GM12878 (cell line): ENCODE measurements around the gene EEF2. TPM values are rescaled to one million over a fixed set of nuclear protein-coding genes. Genes with fewer than 3 reads are reported as not detected.

Experiments
- ATAC-seq: fragments of 200-7000 bp; cut with Tn5 transposase; 3 replicates; pipeline ENCODE4 v1.9.1; 2020; ENCODE audit warnings: mild to moderate bottlenecking, moderate library complexity
- BruUV-seq: library from RNA; stranded (reverse); fragments of 400-500 nt; replicated peaks from 2 replicates; lab custom pipeline; 2021; lab: Mats Ljungman, UMichigan
- CTCF ChIA-PET: fragments of 300-600 bp; sonication (Branson Sonifier 250); formaldehyde crosslinking; extraction: SDS; loops from one replicate; lab custom pipeline; 2021; ENCODE audit warnings: inconsistent platforms; lab: Yijun Ruan, JAX
- POLR2A ChIA-PET: fragments of 350-600 bp; formaldehyde crosslinking; extraction: SDS; loops from one replicate; lab custom pipeline; 2021; ENCODE audit warnings: inconsistent platforms; lab: Charles Lee
- RAD21 ChIA-PET: fragments of 300-600 bp; sonication (Branson Sonifier 250); formaldehyde crosslinking; loops from one replicate; lab custom pipeline; 2023; ENCODE audit warnings: antibody characterized with exemption; ENCODE audit not compliant: unreplicated experiment; lab: Charles Lee
- SMC1A ChIA-PET: fragments of 300-600 bp; sonication (Branson Sonifier 250); formaldehyde crosslinking; loops from one replicate; lab custom pipeline; 2023; ENCODE audit not compliant: unreplicated experiment, uncharacterized antibody; lab: Charles Lee
- DNase-seq: peaks from one replicate; pipeline ENCODE4 v3.0.0-alpha.2; 2011; ENCODE audit warnings: low read depth, low spot score
- FAIRE-seq: peaks from 3 replicates; lab custom pipeline; 2011; peaks lifted over from hg19 to GRCh38; lab: Jason Lieb, UNC
- H2AFZ ChIP-seq: 2 replicates; pipeline ENCODE4 v1.6.0; 2011; ENCODE audit warnings: low read depth, low read length, control low read depth; ENCODE audit not compliant: control insufficient read depth
- H3K27ac ChIP-seq: 2 replicates; pipeline ENCODE4 v1.5.1; 2011; ENCODE audit warnings: control low read depth; ENCODE audit not compliant: control insufficient read depth, insufficient read depth
- H3K27me3 ChIP-seq, 2 experiments: replicated peaks in 1 of 2; 2 replicates each; pipeline versions ENCODE4 v1.6.0 to v1.6.1; 2011; ENCODE audit warnings: low read length in 1 of 2; ENCODE audit not compliant: control insufficient read depth in 2 of 2, insufficient read depth in 2 of 2
- H3K36me3 ChIP-seq, 2 experiments: 2 replicates each; pipeline ENCODE4 v1.5.1; 2011; ENCODE audit warnings: low read length in 1 of 2; ENCODE audit not compliant: control insufficient read depth in 2 of 2, insufficient read depth in 2 of 2
- H3K4me1 ChIP-seq: 2 replicates; pipeline ENCODE4 v1.6.1; 2011; ENCODE audit warnings: mild to moderate bottlenecking, low read length, moderate library complexity, mixed read lengths; ENCODE audit not compliant: control insufficient read depth, insufficient read depth
- H3K4me2 ChIP-seq: 2 replicates; pipeline ENCODE4 v1.6.0; 2011; ENCODE audit warnings: control low read depth; ENCODE audit not compliant: control insufficient read depth, insufficient read depth
- H3K4me3 ChIP-seq: fragments of 200-600 bp; sonication (generic); 2 replicates; pipeline ENCODE4 v1.5.1; 2016
- H3K79me2 ChIP-seq: 2 replicates; pipeline ENCODE4 v1.6.0; 2011; ENCODE audit warnings: low read length; ENCODE audit not compliant: control insufficient read depth, insufficient read depth
- H3K9ac ChIP-seq: 2 replicates; pipeline ENCODE4 v1.8.0; 2011; ENCODE audit warnings: low read length, control low read depth, mixed read lengths; ENCODE audit not compliant: control insufficient read depth, insufficient read depth
- H3K9me3 ChIP-seq: replicated peaks from 3 replicates; pipeline ENCODE4 v1.5.1; 2011; ENCODE audit warnings: mild to moderate bottlenecking, low read length; ENCODE audit not compliant: control insufficient read depth, insufficient read depth
- H4K20me1 ChIP-seq: 2 replicates; pipeline ENCODE4 v1.6.0; 2011; ENCODE audit not compliant: control insufficient read depth, insufficient read depth
- JUNB ChIP-seq: IDR thresholded peaks from 2 replicates; pipeline ENCODE4 v1.6.1; 2016; ENCODE audit warnings: antibody characterized with exemption, mild to moderate bottlenecking
- NBN ChIP-seq: fragments of 450-650 bp; IDR thresholded peaks from 2 replicates; pipeline ENCODE4 v1.6.1; 2016
- POLR2A ChIP-seq: IDR thresholded peaks from 2 replicates; pipeline ENCODE4 v1.6.1; 2011; ENCODE audit warnings: low read depth, mild to moderate bottlenecking, low read length
- SREBF1 ChIP-seq: IDR thresholded peaks from 2 replicates; pipeline ENCODE4 v1.6.1; 2012; ENCODE audit warnings: mild to moderate bottlenecking, low read length
- YY1 ChIP-seq: IDR thresholded peaks from 2 replicates; pipeline ENCODE4 v1.6.1; 2011; ENCODE audit warnings: low read depth, mild to moderate bottlenecking, low read length
- ZBTB4 ChIP-seq: fragments of 450-650 bp; formaldehyde crosslinking; IDR thresholded peaks from 2 replicates; pipeline ENCODE4 v1.4.0; 2022; ENCODE audit warnings: mild to moderate bottlenecking, moderate library complexity
- WGBS: methylation state at CpG from one replicate; pipeline ENCODE4 v1.1.6; 2016; ENCODE audit warnings: low lambda C conversion rate; ENCODE audit not compliant: insufficient replicate concordance, insufficient coverage; ENCODE audit errors: missing lambda C conversion rate; 5-methylcytosine and 5-hydroxymethylcytosine counted together
- in situ Hi-C: fragments of 300-500 bp; cut with MboI; formaldehyde crosslinking; loops from 9 replicates; pipeline ENCODE4 v1.14.3; 2018; ENCODE audit warnings: mixed read lengths
- intact Hi-C: fragments of 100-400 bp; cut with micrococcal nuclease; formaldehyde crosslinking; loops from one replicate; pipeline ENCODE4 v1.14.2; 2022; ENCODE audit not compliant: unreplicated experiment
- polyA plus RNA-seq, 11 experiments: library from polyadenylated mRNA; depleted of rRNA in 4 of 11; unstranded in 6 of 11; stranded (reverse) in 5 of 11; fragments of >200 nt; fragmentation: Nextera tagmentation in 4 of 11; fragmentation: Illumina TruSeq in 1 of 11; extraction: Ambion mirVana in 4 of 11; extraction: Trizol in 1 of 11; gene quantifications; 1 replicate in 1 of 11; 2 replicates in 10 of 11; pipeline versions ENCODE4 v1.2.1 to v1.2.3, GENCODE V29; 2011 to 2016; ENCODE audit warnings: inconsistent platforms in 2 of 11, missing spikeins in 2 of 11, low read depth in 1 of 11
- total RNA-seq, 4 experiments: library from RNA; depleted of rRNA in 3 of 4; stranded (reverse); fragments of >200 nt in 3 of 4; fragmentation: Illumina TruSeq in 1 of 4; extraction: Trizol in 1 of 4; gene quantifications; 2 replicates each; pipeline versions ENCODE4 v1.2.1 to v1.2.3, GENCODE V29; 2013 to 2021
- TF ChIP-seq, protein P1 (sequence below): fragments of 150-350 bp; IDR thresholded peaks from 2 replicates; pipeline ENCODE4 v1.6.1; 2016; ENCODE audit warnings: low read depth, low read length
- TF ChIP-seq, protein P2 (sequence below): fragments of 450-650 bp; IDR thresholded peaks from 2 replicates; pipeline ENCODE4 v1.6.1; 2017; ENCODE audit warnings: mild to moderate bottlenecking, low read depth, inconsistent platforms; ENCODE audit not compliant: poor library complexity, severe bottlenecking

The EEF2 gene
- total and polyA plus RNA-seq, 10 of the 15 experiments (the other 5 are each of a cell fraction or from before 2014, with no cell fraction given), result 280 to 3,491 (median 1,305) TPM

DNA sequence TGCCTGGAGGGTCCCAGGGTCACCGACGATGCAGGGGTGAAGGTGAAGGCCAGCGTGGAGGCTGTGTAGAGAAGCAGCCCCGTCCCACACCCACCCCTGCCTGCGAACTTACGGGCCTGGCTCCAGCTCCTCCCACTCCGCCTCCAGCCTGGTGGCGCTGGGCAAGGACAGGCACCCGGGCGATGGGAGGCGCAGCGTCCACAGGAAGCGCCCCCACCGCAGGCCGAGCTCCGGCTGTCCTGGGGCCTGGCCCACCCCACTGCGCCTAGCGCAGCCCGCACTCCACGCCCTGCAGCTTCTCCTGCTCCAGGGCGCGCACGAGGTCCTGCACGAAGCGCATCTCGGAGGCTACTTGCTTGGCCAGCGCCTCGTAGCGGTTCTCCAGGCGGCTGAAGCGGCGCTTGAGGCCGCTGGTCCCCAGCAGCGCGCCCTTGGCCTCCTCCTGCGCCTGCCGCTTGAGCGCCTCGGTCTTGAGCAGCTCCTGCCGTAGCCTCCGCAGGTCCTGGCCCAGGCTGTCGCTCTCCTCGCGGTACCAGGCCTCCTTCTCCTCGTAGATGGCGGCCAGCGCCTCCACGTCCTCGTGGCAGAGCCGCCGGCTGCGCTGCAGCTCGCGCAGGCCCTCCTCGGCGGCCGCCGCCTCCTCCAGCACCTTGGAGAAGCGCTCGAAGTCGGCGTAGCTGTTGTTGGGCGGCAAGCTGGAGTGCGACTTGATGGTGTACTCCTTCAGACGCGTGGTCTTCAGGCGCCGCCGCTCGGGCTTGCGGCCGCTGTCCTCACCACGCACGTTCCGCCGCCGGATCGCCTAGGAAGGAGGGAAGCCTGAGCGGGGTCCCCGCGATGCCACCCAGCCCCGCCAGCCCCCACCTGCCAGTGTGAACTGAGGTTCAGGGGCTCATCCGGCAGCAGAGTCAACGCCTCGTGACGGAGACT lies 26.2 kb downstream of the EEF2 start:
- RAD21 ChIA-PET, result no interaction called here
- Histone ChIP-seq H3K4me3 (no peak overlapping the region), H3K79me2 (no peaks in the 10 kb centered on the region)
- ATAC-seq, result no peak
- no peak for FAIRE-seq
- TF ChIP-seq NBN (no peak), POLR2A (no peak; the same call in 1 of the 2 replicates), YY1 (no peak), JUNB (no peak), SREBF1 (no peak), ZBTB4 (no peak)
- TF ChIP-seq, protein P1, sequence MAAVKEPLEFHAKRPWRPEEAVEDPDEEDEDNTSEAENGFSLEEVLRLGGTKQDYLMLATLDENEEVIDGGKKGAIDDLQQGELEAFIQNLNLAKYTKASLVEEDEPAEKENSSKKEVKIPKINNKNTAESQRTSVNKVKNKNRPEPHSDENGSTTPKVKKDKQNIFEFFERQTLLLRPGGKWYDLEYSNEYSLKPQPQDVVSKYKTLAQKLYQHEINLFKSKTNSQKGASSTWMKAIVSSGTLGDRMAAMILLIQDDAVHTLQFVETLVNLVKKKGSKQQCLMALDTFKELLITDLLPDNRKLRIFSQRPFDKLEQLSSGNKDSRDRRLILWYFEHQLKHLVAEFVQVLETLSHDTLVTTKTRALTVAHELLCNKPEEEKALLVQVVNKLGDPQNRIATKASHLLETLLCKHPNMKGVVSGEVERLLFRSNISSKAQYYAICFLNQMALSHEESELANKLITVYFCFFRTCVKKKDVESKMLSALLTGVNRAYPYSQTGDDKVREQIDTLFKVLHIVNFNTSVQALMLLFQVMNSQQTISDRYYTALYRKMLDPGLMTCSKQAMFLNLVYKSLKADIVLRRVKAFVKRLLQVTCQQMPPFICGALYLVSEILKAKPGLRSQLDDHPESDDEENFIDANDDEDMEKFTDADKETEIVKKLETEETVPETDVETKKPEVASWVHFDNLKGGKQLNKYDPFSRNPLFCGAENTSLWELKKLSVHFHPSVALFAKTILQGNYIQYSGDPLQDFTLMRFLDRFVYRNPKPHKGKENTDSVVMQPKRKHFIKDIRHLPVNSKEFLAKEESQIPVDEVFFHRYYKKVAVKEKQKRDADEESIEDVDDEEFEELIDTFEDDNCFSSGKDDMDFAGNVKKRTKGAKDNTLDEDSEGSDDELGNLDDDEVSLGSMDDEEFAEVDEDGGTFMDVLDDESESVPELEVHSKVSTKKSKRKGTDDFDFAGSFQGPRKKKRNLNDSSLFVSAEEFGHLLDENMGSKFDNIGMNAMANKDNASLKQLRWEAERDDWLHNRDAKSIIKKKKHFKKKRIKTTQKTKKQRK, result no peak
- TF ChIP-seq, protein P2, sequence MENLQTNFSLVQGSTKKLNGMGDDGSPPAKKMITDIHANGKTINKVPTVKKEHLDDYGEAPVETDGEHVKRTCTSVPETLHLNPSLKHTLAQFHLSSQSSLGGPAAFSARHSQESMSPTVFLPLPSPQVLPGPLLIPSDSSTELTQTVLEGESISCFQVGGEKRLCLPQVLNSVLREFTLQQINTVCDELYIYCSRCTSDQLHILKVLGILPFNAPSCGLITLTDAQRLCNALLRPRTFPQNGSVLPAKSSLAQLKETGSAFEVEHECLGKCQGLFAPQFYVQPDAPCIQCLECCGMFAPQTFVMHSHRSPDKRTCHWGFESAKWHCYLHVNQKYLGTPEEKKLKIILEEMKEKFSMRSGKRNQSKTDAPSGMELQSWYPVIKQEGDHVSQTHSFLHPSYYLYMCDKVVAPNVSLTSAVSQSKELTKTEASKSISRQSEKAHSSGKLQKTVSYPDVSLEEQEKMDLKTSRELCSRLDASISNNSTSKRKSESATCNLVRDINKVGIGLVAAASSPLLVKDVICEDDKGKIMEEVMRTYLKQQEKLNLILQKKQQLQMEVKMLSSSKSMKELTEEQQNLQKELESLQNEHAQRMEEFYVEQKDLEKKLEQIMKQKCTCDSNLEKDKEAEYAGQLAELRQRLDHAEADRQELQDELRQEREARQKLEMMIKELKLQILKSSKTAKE, result no peak
- TF ChIP-seq, all 136 proteins: peak for 0
- Histone ChIP-seq H4K20me1 (no peaks in the 10 kb centered on the region), H3K27me3 (no peaks in the 10 kb centered on the region), H3K4me2 (no peak overlapping the region), H3K9ac (no peak overlapping the region), H3K36me3 (peaks cover 0 to 13% of the 10 kb centered on the region in 2 experiments; a peak in 3 of 4 replicates), H3K27ac (no peak overlapping the region), H3K9me3 (no peaks in the 10 kb centered on the region), H3K4me1 (no peaks in the 10 kb centered on the region), H2AFZ (no peak overlapping the region)
- BruUV-seq, result no TSS peak
- in situ Hi-C loops (no loop called here), intact Hi-C loops (no loop called here)
- CTCF ChIA-PET, result no interaction called here
- SMC1A ChIA-PET, result no interaction called here
- POLR2A ChIA-PET, result no interaction called here
- DNase-seq, result no peak
- 97% methylated on average over 73 of the region's 86 CpGs for WGBS
